Stimulated activated CD8-positive, alpha-beta memory T cell treated with anti-CD3 and anti-CD28 coated beads, Interleukin-12 subunit alpha, Interleukin-12 subunit beta, amount 100 ng/mL, for 1 hour (primary cell): ENCODE results near the gene NOG.

Source experiments
- DNase-seq: peaks from one replicate; pipeline ENCODE4 v3.0.0-alpha.2; 2020; ENCODE audit warnings: low read depth

Gene NOG

DNA sequence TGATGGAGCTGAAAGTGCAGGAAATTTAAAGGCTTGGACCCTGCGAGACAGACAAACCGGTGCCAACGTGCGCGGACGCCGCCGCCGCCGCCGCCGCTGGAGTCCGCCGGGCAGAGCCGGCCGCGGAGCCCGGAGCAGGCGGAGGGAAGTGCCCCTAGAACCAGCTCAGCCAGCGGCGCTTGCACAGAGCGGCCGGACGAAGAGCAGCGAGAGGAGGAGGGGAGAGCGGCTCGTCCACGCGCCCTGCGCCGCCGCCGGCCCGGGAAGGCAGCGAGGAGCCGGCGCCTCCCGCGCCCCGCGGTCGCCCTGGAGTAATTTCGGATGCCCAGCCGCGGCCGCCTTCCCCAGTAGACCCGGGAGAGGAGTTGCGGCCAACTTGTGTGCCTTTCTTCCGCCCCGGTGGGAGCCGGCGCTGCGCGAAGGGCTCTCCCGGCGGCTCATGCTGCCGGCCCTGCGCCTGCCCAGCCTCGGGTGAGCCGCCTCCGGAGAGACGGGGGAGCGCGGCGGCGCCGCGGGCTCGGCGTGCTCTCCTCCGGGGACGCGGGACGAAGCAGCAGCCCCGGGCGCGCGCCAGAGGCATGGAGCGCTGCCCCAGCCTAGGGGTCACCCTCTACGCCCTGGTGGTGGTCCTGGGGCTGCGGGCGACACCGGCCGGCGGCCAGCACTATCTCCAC is at the start of gene NOG:
Gene NOG, plus strand, starts transcription at position 54 of the 674 bp plus-strand sequence. Its CDS starts 525 bp downstream, at position 579.
- DNase-seq, result no peak

DNA sequence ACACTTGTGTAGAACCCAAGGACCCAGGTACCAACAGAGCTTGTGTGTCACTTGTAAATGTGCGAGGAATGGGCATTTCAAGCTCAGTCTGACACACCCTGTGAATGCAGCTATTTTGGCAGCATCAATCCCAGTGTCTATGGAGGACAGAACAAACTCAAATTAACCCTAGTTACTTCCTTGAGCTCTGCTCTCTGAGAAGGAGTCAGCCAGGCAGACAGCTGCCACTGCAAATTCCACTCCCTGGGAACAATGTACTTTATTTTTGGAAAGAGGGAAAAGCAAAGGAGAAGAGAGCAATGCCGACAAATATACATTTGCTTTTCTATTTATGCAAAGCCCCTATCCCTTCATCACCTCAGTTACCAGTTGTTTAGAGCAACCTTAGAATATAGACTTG is 48.4 kb upstream of the NOG start:
- DNase-seq, result no peak

DNA sequence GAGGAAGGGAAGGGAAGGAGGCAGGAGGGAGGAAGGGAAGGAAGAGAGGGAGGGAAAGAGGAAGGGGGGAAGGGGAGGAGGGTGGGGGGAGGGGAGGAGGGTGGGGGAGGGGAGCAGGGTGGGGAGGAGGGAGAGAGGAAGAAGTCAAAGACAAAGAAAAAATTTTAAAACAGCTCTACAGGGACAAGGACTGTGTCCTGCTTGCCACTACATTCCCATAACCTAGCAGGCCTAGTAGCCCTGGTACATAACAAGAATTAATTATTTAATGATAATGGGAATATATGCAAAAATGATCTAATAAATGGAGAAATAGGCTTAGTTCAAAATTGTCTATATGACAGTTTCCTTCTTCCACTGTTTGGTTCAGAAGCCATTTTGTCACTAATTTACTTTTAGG is 47.6 kb upstream of the NOG start:
- no peak for DNase-seq

DNA sequence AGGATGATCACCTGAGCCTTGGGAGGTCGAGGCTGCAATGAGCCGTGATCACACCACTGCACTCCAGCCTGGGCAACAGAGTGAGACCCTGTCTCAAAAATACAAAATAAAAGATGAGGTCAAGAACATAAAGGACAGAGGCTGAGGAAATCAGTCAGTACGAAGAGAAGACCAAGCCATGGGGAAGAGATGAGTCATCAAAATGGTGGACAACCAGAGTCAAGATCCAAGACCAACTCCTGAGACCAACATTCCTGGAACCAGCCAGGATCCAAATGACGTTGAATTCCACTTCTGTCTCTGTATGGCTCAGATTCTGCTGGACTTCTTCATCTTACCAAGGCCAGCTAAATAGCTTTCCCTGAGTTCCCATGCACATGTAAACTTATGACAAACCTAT is 44.8 kb upstream of the NOG start:
- no peak for DNase-seq

DNA sequence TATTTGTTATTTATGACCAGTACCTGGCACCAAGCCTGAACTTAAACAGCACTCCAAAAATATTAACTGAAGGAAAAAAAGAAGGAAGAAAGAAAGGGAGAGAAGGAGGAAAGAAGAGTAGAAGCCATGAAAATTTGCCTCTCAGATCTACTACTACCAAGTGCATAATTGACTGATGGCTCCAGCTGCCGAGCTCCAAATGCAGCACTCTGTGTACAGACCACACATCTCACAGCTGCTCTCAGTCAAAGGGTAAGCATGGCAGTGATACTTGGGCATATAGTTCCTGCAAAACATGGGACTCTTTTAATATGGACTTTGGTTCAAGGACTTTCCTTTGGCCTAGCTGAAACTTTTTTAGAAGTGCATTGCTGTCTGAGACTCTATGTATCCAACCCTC is 44.0 kb upstream of the NOG start:
- DNase-seq, result no peak

DNA sequence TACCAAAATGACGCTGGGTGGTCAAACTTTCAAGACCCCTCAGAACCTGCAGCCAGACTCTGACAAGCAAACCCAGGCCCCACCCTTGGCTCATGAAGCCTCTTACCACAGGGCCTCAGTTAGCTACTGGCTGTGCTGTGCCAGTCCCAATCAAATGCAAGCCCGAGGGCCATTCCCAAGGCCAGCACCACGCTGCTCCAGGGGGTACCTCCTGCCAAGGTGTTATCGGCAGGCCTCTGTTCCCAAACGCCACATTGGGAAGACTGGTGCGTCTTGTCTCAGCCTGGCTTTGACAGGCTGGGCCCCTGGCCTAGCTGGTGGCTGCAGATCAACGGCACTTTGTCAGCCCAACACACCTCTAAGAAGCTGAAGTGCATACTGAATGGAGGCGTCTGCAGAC is 35.8 kb upstream of the NOG start:
- DNase-seq, result no peak

DNA sequence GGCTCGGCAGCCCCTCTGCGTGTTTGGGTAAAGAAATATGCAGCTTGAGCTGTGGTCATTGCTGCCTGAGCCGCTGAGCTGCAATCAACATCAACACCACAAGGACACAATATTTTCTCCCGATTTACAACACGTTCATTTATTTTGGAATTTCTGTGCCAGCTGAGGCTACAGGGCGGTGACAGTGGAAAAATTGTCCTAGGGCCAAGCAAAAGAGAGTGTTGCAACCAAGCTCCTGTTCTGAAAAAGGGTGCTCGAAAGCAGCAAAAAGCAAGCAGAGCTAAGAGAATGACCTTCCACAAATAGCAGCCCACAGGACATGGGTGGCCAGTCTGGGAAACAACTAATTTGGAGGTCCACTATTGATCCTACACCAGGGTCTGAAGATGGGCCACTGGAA is 35.4 kb upstream of the NOG start:
- DNase-seq, result no peak

DNA sequence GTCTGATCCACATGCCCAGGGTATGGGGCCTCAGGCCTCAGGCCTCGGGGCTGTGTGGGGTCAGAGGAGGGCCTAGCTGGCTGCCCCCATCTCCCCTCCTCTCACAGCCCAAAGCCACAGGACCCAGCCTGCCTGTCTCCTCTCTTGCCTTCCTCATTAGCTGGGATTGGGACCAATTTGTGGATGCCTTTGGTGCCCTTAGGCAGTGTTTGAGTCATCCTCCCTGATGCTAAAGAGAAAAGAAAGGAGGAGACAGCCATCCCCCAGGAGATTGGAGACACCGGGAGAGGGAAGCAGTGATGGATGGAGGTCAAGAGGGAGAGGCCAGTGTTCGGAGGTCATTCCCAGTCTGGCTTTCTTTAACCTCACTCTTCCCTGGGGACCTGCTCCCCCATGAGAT is 23.3 kb upstream of the NOG start:
- DNase-seq, result no peak

DNA sequence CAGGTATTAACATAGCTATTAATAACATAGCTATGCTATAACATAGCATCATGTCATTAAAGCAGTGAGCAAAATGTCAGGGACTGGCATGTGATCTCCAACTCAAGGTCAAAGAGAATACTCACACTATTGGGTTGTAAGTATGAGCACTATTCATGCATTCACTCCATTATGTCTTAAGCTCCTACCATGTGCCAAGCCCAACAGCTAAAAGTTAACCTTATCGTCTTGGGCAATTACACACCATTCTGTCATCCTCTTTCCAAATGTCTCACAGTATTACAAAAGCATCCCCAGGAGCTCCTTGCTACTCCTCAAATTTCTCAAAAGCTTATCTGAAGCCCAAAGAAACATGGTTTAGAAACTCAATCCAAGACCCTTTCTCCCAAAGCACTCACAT is 22.0 kb upstream of the NOG start:
- DNase-seq, result no peak

DNA sequence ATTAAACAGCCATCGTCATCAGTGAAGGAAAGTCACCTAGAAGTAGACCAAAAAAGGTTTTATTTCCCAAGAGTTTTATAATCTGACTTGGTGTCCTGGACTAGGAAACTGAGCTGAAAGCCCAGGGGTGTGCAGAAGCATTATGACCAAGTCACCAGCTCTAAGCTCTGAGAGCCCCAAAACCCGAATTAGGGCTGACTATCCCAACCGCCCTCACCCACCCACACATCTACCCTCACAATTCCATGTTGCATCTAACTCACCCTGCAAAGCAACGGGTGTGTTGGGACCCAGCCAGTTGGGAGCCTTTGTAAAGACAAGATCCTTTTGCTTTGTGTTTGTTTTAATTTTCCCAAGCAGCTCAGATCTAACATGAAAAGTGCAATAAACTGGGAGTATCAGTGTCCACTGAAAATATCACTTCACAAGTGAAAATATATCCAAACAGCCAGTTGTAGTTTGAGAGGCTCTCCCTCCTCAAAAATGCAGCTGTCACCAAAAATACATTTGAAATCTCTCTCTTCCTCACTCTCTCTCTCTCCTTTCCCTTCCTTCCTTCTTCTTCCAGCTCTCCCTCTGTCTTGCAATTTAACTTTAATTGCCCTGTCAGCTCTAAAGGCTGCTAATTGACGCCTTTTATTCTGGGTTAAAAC is 16.2 kb upstream of the NOG start:
- no peak for DNase-seq

DNA sequence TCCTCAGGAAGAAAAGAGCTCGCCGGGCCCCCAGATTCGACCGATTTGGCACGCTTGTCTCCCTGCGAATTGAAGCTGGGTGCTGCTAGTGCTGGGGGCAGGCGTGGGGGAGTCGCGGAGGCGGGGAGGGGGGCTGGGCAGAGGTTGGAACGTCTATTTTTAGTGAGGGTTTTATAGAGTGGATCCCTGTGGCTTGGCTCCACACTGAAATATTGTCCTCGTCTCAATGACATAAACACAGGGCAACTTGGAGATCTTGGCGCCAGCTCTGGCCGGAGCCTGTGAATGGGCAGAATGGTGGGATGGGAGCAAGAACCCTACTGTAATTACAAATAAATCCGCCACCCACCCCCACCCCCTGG is 15.7 kb upstream of the NOG start:
- DNase-seq, result no peak

DNA sequence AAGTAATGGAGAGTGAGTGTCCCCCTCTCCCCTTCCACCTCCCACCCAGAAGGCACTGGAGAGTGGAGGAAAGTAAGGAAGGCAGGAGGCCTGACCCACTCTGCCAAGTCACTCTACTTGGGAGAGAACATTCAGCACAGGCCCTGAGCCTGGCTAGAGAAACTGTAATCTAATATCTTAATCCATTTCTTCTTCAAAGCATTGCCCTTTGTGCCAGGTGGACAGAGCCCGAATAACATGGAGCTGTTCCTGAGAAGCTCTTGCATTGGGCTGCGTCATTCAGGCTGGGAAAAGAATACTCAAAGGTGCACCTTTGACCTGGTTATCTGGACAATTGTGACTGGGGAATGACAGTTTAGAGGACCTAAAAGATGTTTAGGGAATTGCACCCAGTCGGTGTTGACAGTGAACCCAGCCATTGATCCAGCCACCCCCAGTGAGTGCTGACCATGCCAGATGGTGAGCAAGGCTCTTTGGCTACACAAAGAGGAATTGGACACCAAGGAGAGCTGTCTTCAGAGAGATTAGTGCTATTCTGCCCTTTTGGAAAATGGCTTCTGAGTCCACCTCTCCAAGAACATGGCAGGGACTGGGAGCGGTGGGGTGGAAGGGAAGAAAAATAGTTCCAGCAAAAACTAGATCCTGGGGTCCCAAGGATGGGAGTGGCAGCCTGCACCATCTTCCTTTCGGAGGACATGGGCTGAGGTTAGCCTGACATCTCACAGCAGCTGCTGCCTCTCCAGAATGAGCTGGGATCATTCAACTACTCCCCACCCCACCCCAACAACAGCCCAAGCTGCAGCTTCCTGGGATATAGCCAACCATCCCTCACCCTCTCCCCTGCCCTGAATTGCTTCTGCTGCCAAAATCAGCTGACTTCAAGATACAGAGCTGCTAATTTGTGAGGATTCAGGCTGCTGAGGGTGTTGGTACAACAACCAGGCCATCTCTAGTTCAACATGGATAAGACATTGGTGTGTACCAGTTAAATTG is 11.6 kb upstream of the NOG start:
- DNase-seq, result no peak

DNA sequence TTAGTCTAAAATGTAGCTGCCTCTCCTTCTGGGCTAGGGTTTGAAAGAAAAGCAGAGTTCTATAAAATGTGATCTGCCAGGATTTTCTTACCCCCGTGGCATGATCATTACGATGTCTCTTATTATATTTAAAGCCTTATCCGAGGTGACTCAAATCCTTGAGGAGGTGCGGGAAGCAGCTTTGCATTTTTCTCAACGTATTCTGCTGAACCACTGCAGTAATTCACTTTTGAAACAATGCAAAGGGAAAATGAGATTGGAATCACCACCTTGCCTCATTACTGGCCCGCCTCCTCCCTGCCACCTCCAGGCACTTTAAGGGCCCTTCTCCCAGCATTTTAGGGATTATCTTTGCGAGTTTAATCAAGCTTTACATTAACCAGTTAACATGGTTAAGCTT is 9.7 kb upstream of the NOG start:
- no peak for DNase-seq

DNA sequence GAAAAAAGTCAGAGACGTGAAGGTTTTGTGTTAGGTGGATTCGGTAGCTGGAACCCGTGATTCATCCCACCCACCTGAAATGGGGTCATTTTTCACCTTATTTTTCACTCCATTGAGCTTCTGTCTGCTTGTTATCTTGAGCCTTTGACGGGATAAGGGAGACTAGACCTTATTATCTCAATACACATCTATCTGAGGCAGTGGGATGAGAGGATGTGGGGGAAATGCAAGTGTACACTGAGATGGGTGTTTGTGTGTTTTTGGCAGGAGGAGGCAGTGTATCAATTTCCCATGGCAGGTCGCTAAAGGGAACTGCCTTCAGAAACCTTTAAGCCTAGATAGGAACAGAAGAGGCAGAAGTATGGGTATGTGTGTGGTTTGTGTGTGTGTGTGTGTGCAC is 6.2 kb upstream of the NOG start:
- no peak for DNase-seq

DNA sequence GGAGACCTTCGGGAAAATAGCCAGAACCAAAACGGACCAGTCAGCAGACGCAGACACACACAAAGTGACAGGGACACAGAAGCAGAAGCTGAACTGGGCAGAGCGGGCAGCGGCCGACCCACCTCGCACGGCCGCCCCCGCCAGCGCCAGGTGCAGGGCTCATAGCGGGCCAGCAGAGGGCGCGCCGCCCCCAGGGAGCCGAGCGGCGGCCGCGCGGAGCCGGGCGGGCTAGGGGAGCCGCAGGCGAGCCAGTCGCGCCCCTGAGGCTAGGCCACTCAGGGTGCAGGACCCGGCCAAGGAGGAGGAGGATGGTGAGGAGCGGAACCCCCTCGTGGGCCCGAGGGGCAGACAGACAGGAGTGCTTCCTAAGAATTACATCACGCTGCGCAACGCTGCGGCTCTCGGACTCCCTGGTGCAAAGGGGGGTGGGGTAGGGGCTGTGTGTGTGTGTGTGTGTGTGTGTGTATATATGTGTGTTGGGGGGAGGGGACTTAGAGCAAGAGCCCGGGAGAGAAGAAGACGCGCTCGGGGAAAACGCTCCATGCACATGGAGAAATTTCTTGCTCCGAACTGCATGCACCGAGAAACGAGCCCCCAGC is 913 bp upstream of the NOG start:
- peak; percentile 33 for DNase-seq

DNA sequence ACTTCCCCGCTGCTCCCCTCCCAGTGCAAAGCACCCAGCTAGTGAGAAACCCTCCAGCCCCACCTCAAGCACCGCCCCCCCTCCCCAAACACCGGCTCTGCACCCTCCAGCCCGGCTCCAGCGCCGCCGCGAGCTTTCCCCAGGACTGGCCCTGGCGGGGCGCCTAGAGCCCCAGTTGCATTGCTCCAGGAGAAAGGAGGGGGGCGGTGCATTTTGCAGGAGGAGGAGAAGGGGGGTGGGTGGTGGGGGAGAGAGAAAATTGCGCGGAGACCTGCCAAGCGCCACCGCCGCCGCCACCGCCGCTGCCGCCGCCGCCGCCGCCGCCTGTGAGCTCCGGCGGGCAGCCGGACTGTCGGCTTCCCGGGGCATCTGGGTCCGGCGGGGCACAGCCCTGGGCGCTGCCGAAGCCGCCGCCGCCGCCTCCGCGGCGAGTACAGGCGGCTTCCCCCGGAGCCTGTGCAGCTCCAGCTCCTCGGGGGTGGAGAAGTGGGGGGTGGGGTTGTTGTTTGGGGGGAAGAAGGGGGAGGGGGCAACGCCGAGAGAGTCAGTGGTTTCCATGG is 333 bp upstream of the NOG start:
- no peak for DNase-seq

DNA sequence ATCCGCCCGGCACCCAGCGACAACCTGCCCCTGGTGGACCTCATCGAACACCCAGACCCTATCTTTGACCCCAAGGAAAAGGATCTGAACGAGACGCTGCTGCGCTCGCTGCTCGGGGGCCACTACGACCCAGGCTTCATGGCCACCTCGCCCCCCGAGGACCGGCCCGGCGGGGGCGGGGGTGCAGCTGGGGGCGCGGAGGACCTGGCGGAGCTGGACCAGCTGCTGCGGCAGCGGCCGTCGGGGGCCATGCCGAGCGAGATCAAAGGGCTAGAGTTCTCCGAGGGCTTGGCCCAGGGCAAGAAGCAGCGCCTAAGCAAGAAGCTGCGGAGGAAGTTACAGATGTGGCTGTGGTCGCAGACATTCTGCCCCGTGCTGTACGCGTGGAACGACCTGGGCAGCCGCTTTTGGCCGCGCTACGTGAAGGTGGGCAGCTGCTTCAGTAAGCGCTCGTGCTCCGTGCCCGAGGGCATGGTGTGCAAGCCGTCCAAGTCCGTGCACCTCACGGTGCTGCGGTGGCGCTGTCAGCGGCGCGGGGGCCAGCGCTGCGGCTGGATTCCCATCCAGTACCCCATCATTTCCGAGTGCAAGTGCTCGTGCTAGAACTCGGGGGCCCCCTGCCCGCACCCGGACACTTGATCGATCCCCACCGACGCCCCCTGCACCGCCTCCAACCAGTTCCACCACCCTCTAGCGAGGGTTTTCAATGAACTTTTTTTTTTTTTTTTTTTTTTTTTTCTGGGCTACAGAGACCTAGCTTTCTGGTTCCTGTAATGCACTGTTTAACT is 1.0 kb downstream of the NOG start:
- DNase-seq, result no peak

DNA sequence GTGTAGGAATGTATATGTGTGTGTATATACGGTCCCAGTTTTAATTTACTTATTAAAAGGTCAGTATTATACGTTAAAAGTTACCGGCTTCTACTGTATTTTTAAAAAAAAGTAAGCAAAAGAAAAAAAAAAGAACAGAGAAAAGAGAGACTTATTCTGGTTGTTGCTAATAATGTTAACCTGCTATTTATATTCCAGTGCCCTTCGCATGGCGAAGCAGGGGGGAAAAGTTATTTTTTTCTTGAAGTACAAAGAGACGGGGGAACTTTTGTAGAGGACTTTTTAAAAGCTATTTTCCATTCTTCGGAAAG is 1.6 kb downstream of the NOG start:
- DNase-seq, result no peak

DNA sequence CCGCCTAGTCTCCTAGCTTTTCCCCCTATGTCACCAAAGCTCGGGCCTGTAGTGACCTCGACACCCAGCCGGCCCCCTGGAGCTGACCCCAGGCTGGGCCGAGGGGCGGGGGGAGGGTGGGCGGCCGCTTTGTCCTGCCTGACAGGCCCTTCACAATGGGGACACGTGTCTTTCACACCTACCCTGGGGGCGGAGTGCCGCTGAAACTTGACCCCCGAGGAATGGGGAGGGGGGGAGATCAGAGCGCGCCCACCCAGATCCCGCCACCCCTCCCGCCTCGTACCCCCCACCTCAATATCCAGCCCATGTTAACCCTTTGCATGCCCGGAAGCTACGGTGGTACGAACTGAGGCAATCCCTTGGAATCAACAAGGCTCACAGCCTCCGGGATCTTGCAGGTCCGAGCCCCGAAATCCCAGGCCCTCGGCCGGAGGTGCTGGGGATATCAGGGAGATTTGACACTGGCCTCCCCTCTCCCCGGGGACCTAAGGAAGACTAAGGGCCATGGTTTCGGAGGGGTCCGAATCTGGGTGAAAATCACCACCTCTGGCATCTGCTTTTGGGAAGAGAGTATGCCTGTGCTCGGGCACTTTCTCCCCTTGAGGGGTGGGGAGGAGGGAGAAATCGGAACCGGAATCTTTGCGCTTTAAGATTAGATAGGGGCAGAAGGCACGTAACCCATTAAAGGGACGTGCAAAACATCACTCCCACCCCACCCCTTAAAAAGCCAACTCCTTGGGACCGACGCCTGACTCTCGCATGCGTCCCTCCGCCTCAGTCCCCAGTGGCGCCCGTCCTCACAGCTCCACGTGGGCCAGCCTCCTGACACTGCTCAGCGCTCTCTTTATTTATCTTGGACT is 2.6 kb downstream of the NOG start:
- DNase-seq, result no peak

DNA sequence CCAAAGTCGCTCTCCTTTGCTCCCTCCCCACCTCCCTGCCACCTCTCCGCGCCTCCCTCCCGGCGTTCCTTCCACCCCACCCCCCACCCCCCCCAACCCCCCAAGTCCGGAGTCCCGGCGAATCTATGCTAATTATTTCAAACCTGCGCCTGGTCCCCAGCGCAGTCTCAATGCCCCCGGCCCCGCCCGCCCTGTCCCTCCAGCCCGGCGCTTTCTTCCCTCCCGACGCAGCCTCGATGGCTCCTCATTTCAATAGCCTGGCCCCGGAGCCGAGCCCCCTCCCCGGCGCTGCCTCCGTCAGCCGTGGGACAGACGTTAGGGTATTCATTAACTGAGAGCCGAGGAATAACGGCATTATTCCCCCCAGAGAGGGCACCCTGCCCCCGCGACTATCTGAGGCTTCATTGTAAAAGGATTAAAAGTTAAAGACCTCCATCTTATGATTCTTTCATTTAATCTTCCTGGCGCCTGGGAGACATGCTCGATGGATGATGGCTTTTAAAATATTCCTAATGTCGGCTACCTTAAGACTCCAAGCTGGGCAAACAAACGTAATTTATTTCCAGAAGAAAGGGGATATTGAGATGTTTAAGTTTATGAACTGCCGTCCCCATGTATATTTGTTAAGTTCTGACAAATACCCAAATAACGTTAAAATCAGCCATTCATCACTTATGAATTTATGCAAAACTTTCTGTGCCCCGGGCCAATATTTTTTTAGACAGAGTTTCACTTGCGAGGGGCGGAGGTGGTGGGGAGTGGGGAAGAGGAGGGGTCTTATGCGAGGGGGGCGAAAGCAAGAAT is 3.4 kb downstream of the NOG start:
- DNase-seq, result no peak
